ENCODE data around the gene MGAT4B. TPM values are rescaled to one million over a fixed set of nuclear protein-coding genes. Genes with fewer than 3 reads are reported as not detected.

The MGAT4B gene
- total RNA-seq, 6 experiments from 2014 or later: 151 to 259 (median 181) TPM

- ATAC-seq: no peak
- no peaks in the 10 kb centered on the region for H3K27me3 ChIP-seq
- DNase-seq: peak; percentile 48 to 54 (median 50)
- TF ChIP-seq CTCF (IDR thresholded peaks at IDR 0.05): no peak
- no peak for TF ChIP-seq POLR2A (IDR thresholded peaks at IDR 0.05)
- peaks cover 0 to 18% (median 8%) of the 10 kb centered on the region in 4 donors for H3K4me1 ChIP-seq
- intact Hi-C loops (cut with DNase I): loop anchor here (5.0 kb wide), 1 partner anchor 33 kb away; no protein-coding TSS in a partner anchor
- H3K9me3 ChIP-seq: no peaks in the 10 kb centered on the region
- 0% methylated on average over 2 of the region's 53 CpGs for WGBS (ENCODE audit: insufficient coverage, low coverage, low lambda C conversion rate, missing lambda C conversion rate)
- peak overlapping the region; percentile 43 to 75 (median 67) for H3K27ac ChIP-seq
- H3K36me3 ChIP-seq: peaks cover 6 to 33% (median 21%) of the 10 kb centered on the region in 4 donors
- H3K4me3 ChIP-seq: peak overlapping the region; percentile 48 to 62 (median 56)
Observed at GRCh38 chr5:179795049-179795862, 11.4 kb downstream of the MGAT4B start.

- ATAC-seq (no peak), DNase-seq (peak in 1 of 3 donors; percentile 49)
- no peaks in the 10 kb centered on the region for H3K27me3 ChIP-seq
- H3K9me3 ChIP-seq: no peaks in the 10 kb centered on the region
- H3K4me1 ChIP-seq: peaks cover 0 to 18% (median 8%) of the 10 kb centered on the region in 4 donors
- no CpG with 5 or more reads among the region's 3 CpGs for WGBS (ENCODE audit: insufficient coverage, low coverage, low lambda C conversion rate, missing lambda C conversion rate)
- TF ChIP-seq CTCF (IDR thresholded peaks at IDR 0.05) (no peak), POLR2A (IDR thresholded peaks at IDR 0.05) (no peak)
- intact Hi-C loops (cut with DNase I): no loop called here
- no peak overlapping the region for H3K27ac ChIP-seq
- no peak overlapping the region for H3K4me3 ChIP-seq
- H3K36me3 ChIP-seq: peaks cover 2 to 26% (median 18%) of the 10 kb centered on the region in 4 donors
Observed at GRCh38 chr5:179794575-179794974, 12.1 kb downstream of the MGAT4B start.

- WGBS (ENCODE audit: insufficient coverage, low coverage, low lambda C conversion rate, missing lambda C conversion rate): no CpG with 5 or more reads among the region's 3 CpGs
- ATAC-seq (no peak), DNase-seq (no peak)
- Histone ChIP-seq H3K4me3 (no peak overlapping the region), H3K27ac (peak overlapping the region in 1 of 3 donors; percentile 38), H3K27me3 (no peaks in the 10 kb centered on the region), H3K9me3 (no peaks in the 10 kb centered on the region), H3K4me1 (peaks cover 0 to 18% (median 8%) of the 10 kb centered on the region in 4 donors), H3K36me3 (peaks cover 2 to 22% (median 16%) of the 10 kb centered on the region in 4 donors)
- intact Hi-C loops (cut with DNase I): no loop called here
- TF ChIP-seq POLR2A (IDR thresholded peaks at IDR 0.05): no peak
- no peak for TF ChIP-seq CTCF (IDR thresholded peaks at IDR 0.05)
Observed at GRCh38 chr5:179794171-179794570, 12.5 kb downstream of the MGAT4B start.

- DNase-seq (peak; percentile 62 to 77 (median 74)), ATAC-seq (peak; percentile 13 to 27 (median 18))
- Histone ChIP-seq H3K27ac (peak within 1 kb of the TSS in 2 of 3 donors; percentile 47 to 55), H3K9me3 (no peaks in the 10 kb centered on the region), H3K27me3 (no peaks in the 10 kb centered on the region), H3K4me3 (no peak within 1 kb of the TSS), H3K36me3 (peaks cover 0 to 16% (median 11%) of the 10 kb centered on the region in 4 donors), H3K4me1 (peaks cover 0 to 18% (median 8%) of the 10 kb centered on the region in 4 donors)
- intact Hi-C loops (cut with DNase I): no loop called here
- 49% methylated on average over 4 of the region's 19 CpGs for WGBS (ENCODE audit: insufficient coverage, low coverage, low lambda C conversion rate, missing lambda C conversion rate)
- no peak for TF ChIP-seq CTCF (IDR thresholded peaks at IDR 0.05)
- TF ChIP-seq POLR2A (IDR thresholded peaks at IDR 0.05): no peak
Observed at GRCh38 chr5:179793468-179794139, 13.1 kb downstream of the MGAT4B start, which contains the start of gene LTC4S. TSS of gene LTC4S (plus strand) at chr5:179793986. CDS start at chr5:179794081, 95 bp downstream.
